ENCODE data around the gene MYCBPAP. TPM values are rescaled to one million over a fixed set of nuclear protein-coding genes. Genes with fewer than 3 reads are reported as not detected.

Gene MYCBPAP
- total and polyA plus RNA-seq, 5 donors from 2014 or later = 0.50 to 5.7 (median 1.0) TPM

DNA sequence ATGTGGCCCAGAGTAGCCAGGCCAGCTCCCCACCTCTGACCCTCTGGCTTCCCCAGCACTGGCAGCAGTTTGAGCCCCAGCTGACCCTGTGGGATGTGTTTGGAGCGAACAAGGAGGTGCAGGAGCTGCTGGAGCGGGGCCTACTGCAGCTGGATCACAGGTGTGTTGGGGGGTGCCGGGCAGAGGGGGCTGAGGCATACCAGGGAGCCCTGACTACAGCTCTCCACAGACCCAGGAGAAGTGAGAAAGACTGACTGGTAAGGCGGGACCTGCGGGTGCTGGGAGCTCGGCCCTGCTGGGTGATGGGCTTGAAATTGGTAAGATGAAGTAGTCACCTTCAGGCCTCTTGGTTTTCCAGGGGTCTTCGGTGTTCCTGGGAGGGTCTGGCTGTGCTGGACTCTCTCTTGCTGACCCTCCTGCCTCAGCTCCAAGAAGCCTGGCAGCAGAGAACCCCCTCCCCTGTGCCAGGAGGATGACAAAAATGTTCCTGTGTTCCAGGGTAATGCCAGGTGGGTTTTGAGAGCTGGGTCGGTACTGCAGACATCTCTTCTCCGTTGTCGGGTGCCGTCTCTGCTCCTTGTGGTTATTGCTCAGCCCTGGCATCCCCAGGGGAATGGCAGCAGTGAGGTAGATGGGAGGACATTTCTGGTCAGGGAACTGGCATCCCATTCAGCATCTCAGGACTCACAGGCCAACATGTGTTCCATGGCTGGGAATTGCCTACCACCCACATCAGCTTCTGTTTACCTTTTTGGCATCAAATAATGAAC is 23.7 kb upstream of the MYCBPAP start:
- Histone ChIP-seq H3K9me3 (ENCODE audit: control insufficient read depth in 2 of 2, low read length in 2 of 2) (no peaks in the 10 kb centered on the region), H3K4me1 (ENCODE audit: control insufficient read depth, insufficient read depth, low read length, poor library complexity, severe bottlenecking) (peaks cover 8% of the 10 kb centered on the region), H3K27ac (ENCODE audit: insufficient read depth, low read length, poor library complexity, severe bottlenecking) (no peak overlapping the region), H3K27me3 (ENCODE audit: control insufficient read depth, insufficient read depth, low read length) (no peaks in the 10 kb centered on the region), H3K4me3 (ENCODE audit: low read depth, low read length) (no peak overlapping the region), H3K36me3 (ENCODE audit: control insufficient read depth, insufficient read depth, low read length) (peaks cover 40% of the 10 kb centered on the region)
- Mint-ChIP-seq H3K4me1 (peaks cover 2 to 17% (median 10%) of the 10 kb centered on the region in 4 donors), H3K4me3 (no peak overlapping the region), H3K9me3 (no peaks in the 10 kb centered on the region), H3K27ac (no peak overlapping the region), H3K36me3 (peaks cover 23% of the 10 kb centered on the region), H3K27me3 (no peaks in the 10 kb centered on the region)
- DNase-seq = no peak
- no peak for ATAC-seq (ENCODE audit: low read depth in 2 of 2)

DNA sequence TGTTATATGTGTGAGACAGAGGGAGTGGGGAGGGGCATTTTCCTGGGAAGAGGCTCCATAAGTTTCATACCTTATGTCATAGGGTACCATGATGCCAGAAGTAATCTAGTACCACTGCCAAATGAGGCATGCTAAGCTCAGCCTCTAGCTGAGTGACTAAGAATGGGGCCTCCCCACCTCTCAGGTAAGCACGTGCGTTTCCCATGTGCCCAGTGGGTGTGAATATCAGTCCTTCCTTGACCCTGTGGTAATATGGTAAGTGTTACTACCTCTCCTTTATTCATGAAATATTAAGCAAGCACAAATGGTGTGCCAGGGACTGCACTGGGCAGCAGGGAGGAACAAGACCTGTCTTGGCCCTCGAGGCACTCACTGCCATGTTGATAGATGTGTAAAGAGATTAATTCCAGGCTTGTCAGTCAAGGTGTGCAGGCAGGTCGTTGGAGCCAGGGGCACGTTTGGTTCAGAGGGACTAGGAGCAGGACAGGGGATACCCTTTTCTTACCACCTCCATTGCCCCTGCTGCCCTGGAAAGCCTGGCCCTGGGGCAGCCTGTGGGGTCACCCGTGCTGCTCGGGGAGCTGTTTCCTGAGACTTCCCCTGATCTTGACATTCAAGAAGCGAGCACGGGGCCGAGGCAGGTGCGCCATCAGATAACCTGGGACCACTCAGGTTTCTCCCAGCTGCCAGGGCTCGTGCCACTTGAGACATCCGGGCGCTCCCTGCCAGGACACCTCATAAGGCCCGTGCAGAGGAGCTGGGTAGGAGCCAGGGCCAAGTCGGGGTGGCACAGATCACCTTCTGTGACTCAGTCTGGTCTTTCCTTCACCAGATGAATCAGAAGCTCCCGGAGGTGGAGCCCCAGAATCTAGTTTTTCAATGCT is 20.8 kb upstream of the MYCBPAP start:
- H3K27me3 ChIP-seq (ENCODE audit: control insufficient read depth, insufficient read depth, low read length) = no peaks in the 10 kb centered on the region
- H3K27me3 Mint-ChIP-seq = peaks cover 4% of the 10 kb centered on the region
- ATAC-seq (ENCODE audit: low read depth in 2 of 2) (no peak), DNase-seq (no peak)
- no peak overlapping the region for H3K27ac Mint-ChIP-seq
- H3K27ac ChIP-seq (ENCODE audit: insufficient read depth, low read length, poor library complexity, severe bottlenecking) = no peak overlapping the region
- no peaks in the 10 kb centered on the region for H3K9me3 ChIP-seq (ENCODE audit: control insufficient read depth in 2 of 2, low read length in 2 of 2)
- H3K4me3 ChIP-seq (ENCODE audit: low read depth, low read length) = no peak overlapping the region
- no peaks in the 10 kb centered on the region for H3K9me3 Mint-ChIP-seq
- peaks cover 22% of the 10 kb centered on the region for H3K36me3 Mint-ChIP-seq
- H3K4me1 Mint-ChIP-seq = peaks cover 0 to 5% (median 2%) of the 10 kb centered on the region in 4 donors
- peaks cover 30% of the 10 kb centered on the region for H3K36me3 ChIP-seq (ENCODE audit: control insufficient read depth, insufficient read depth, low read length)
- no peak overlapping the region for H3K4me3 Mint-ChIP-seq
- no peaks in the 10 kb centered on the region for H3K4me1 ChIP-seq (ENCODE audit: control insufficient read depth, insufficient read depth, low read length, poor library complexity, severe bottlenecking)

DNA sequence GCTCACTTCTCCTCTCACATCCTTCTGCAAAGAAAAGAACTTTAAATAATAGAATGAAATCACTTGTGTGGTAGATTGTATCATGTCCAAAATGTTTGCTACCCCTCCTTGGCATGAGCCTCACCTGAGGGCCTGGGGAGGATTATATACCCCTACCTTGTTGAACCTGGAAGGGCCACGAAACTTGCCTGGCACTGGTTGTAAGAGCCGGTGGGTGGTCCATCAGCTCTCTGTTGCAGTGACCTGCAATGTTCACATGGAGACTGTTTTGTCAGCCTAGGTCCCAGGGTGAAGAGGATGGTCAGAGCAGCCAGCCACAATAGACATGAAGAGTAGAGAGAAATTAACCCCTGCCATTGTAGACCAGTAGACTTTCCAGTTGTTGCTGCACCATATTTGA is 19.4 kb upstream of the MYCBPAP start:
- H3K36me3 ChIP-seq (ENCODE audit: control insufficient read depth, insufficient read depth, low read length) = peaks cover 26% of the 10 kb centered on the region
- ATAC-seq (ENCODE audit: low read depth in 2 of 2) (no peak), DNase-seq (no peak)
- no peak overlapping the region for H3K27ac ChIP-seq (ENCODE audit: insufficient read depth, low read length, poor library complexity, severe bottlenecking)
- no peaks in the 10 kb centered on the region for H3K27me3 ChIP-seq (ENCODE audit: control insufficient read depth, insufficient read depth, low read length)
- Mint-ChIP-seq H3K36me3 (peaks cover 16% of the 10 kb centered on the region), H3K9me3 (no peaks in the 10 kb centered on the region), H3K27me3 (peaks cover 5% of the 10 kb centered on the region), H3K27ac (no peak overlapping the region), H3K4me1 (no peaks in the 10 kb centered on the region), H3K4me3 (no peak overlapping the region)
- H3K9me3 ChIP-seq (ENCODE audit: control insufficient read depth in 2 of 2, low read length in 2 of 2) = no peaks in the 10 kb centered on the region
- no peak overlapping the region for H3K4me3 ChIP-seq (ENCODE audit: low read depth, low read length)
- H3K4me1 ChIP-seq (ENCODE audit: control insufficient read depth, insufficient read depth, low read length, poor library complexity, severe bottlenecking) = no peaks in the 10 kb centered on the region

DNA sequence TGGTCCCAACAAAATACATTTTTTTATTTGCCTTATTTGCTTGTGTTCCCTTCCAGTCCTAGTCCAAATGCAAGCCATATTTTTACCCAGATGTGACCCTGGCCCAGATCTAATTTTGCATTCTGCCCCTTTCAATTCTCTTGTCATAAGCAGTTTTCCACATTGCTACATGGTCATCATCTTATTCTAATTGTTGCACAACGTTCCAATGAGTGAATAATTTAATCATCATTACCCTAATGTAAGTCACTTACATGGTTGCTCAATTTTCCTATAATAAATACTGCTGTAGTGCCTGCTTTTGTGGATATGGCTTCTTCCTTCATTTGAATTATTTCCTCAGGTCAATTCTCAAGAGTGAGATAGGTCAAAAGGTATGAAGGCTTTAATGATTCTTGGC is 16.7 kb upstream of the MYCBPAP start:
- Mint-ChIP-seq H3K4me1 (no peaks in the 10 kb centered on the region), H3K27ac (no peak overlapping the region), H3K9me3 (no peaks in the 10 kb centered on the region), H3K27me3 (peaks cover 13% of the 10 kb centered on the region), H3K4me3 (no peak overlapping the region), H3K36me3 (no peaks in the 10 kb centered on the region)
- Histone ChIP-seq H3K27ac (ENCODE audit: insufficient read depth, low read length, poor library complexity, severe bottlenecking) (no peak overlapping the region), H3K4me3 (ENCODE audit: low read depth, low read length) (no peak overlapping the region), H3K9me3 (ENCODE audit: control insufficient read depth in 2 of 2, low read length in 2 of 2) (no peaks in the 10 kb centered on the region), H3K27me3 (ENCODE audit: control insufficient read depth, insufficient read depth, low read length) (no peaks in the 10 kb centered on the region), H3K36me3 (ENCODE audit: control insufficient read depth, insufficient read depth, low read length) (peaks cover 6% of the 10 kb centered on the region), H3K4me1 (ENCODE audit: control insufficient read depth, insufficient read depth, low read length, poor library complexity, severe bottlenecking) (no peaks in the 10 kb centered on the region)
- DNase-seq (no peak), ATAC-seq (ENCODE audit: low read depth in 2 of 2) (no peak)

DNA sequence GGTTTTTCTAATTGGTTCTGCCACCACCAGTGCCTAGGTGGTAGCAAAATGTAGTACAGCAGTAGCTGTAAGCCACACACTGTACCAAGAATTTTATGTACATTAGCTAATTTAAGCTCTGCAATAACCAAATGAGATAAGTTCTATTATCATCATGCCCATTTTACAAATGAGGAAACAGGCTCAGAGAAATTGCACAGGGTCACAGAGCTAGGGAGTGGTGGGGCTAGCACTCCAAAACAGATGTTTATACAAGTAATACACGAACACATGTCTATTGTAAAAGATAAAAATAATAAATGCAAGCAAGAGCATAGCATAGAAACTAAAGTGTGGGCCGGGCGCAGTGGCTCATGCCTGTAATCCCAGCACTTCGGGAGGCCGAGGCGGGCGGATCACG is 16.0 kb upstream of the MYCBPAP start:
- Histone ChIP-seq H3K36me3 (ENCODE audit: control insufficient read depth, insufficient read depth, low read length) (peaks cover 5% of the 10 kb centered on the region), H3K4me3 (ENCODE audit: low read depth, low read length) (no peak overlapping the region), H3K27ac (ENCODE audit: insufficient read depth, low read length, poor library complexity, severe bottlenecking) (no peak overlapping the region), H3K9me3 (ENCODE audit: control insufficient read depth in 2 of 2, low read length in 2 of 2) (no peaks in the 10 kb centered on the region), H3K4me1 (ENCODE audit: control insufficient read depth, insufficient read depth, low read length, poor library complexity, severe bottlenecking) (no peaks in the 10 kb centered on the region), H3K27me3 (ENCODE audit: control insufficient read depth, insufficient read depth, low read length) (no peaks in the 10 kb centered on the region)
- no peaks in the 10 kb centered on the region for H3K9me3 Mint-ChIP-seq
- DNase-seq = no peak
- no peak overlapping the region for H3K4me3 Mint-ChIP-seq
- H3K4me1 Mint-ChIP-seq = no peaks in the 10 kb centered on the region
- H3K27me3 Mint-ChIP-seq = peaks cover 13% of the 10 kb centered on the region
- no peak overlapping the region for H3K27ac Mint-ChIP-seq
- no peaks in the 10 kb centered on the region for H3K36me3 Mint-ChIP-seq
- ATAC-seq (ENCODE audit: low read depth in 2 of 2) = no peak

DNA sequence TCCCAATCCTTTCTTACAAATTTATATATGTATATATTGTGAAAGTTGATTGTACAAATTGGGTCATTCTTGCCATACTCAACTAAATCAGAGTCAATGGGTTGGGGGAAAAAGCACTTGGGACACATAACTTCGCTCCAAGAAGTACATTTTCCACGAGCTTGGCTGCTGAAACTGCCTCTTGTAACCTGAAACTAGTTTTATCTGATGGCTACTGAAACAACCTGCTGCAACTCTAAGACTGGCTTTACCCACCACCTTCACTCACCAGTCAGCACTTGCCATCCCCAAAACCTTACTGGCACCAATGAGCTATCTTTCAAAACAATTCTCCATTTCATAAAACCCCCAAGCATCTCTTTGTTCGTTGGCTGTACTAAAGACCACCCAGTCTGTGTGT is 14.5 kb upstream of the MYCBPAP start:
- Histone ChIP-seq H3K27me3 (ENCODE audit: control insufficient read depth, insufficient read depth, low read length) (no peaks in the 10 kb centered on the region), H3K4me3 (ENCODE audit: low read depth, low read length) (no peak overlapping the region), H3K4me1 (ENCODE audit: control insufficient read depth, insufficient read depth, low read length, poor library complexity, severe bottlenecking) (no peaks in the 10 kb centered on the region), H3K27ac (ENCODE audit: insufficient read depth, low read length, poor library complexity, severe bottlenecking) (no peak overlapping the region), H3K9me3 (ENCODE audit: control insufficient read depth in 2 of 2, low read length in 2 of 2) (no peaks in the 10 kb centered on the region), H3K36me3 (ENCODE audit: control insufficient read depth, insufficient read depth, low read length) (no peaks in the 10 kb centered on the region)
- Mint-ChIP-seq H3K36me3 (no peaks in the 10 kb centered on the region), H3K4me1 (no peaks in the 10 kb centered on the region), H3K27ac (peak overlapping the region in 1 of 3 donors; percentile 14), H3K9me3 (no peaks in the 10 kb centered on the region), H3K27me3 (peaks cover 13% of the 10 kb centered on the region), H3K4me3 (no peak overlapping the region)
- no peak for ATAC-seq (ENCODE audit: low read depth in 2 of 2)
- DNase-seq = no peak

DNA sequence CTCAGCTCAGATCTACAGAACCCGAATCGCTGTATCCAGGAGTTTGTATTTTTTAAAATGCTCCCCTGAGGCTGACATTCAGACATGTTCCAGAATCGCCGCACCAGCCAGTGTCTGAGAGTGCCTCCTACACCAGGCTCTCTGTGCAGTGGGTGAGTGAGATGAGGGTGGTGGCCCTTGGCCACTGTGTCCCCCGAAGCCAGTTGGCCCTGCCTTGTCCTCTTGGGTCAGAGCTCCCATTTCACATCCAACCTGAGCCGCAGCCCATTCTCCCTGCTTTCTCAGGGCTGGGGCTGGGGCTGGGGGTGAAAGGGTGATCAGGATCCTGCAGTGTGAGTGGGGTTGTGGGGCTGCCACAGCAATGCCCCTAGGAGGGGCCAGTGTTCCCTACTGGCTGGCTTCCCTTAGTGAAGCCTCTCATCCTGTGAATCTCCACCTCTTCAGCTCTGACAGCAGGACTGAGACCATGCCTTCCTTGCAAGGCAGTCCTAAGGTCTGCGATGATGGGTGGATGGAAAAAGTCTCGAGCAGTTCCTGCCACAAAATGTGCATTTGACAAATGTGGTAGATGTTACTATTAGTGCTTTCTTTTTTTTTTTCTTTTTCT is 12.9 kb upstream of the MYCBPAP start:
- Mint-ChIP-seq H3K27me3 (peaks cover 13% of the 10 kb centered on the region), H3K27ac (no peak overlapping the region), H3K36me3 (no peaks in the 10 kb centered on the region), H3K4me3 (no peak overlapping the region), H3K4me1 (no peaks in the 10 kb centered on the region), H3K9me3 (no peaks in the 10 kb centered on the region)
- Histone ChIP-seq H3K27ac (ENCODE audit: insufficient read depth, low read length, poor library complexity, severe bottlenecking) (no peak overlapping the region), H3K36me3 (ENCODE audit: control insufficient read depth, insufficient read depth, low read length) (no peaks in the 10 kb centered on the region), H3K27me3 (ENCODE audit: control insufficient read depth, insufficient read depth, low read length) (no peaks in the 10 kb centered on the region), H3K4me3 (ENCODE audit: low read depth, low read length) (no peak overlapping the region), H3K4me1 (ENCODE audit: control insufficient read depth, insufficient read depth, low read length, poor library complexity, severe bottlenecking) (no peaks in the 10 kb centered on the region), H3K9me3 (ENCODE audit: control insufficient read depth in 2 of 2, low read length in 2 of 2) (no peaks in the 10 kb centered on the region)
- ATAC-seq (ENCODE audit: low read depth in 2 of 2) (no peak), DNase-seq (no peak)

All from CD4-positive, CD25-positive, alpha-beta regulatory T cell (primary cell).